Ectodermal cell (in vitro differentiated cells): ENCODE results near the gene SLC4A5.
"Not testable (repeated sequence)": the region's sequence is repeated elsewhere in the genome, so short reads cannot be mapped to it uniquely, and the experiment has no call there.

Source experiments
- H3K27ac ChIP-seq: 2 replicates; pipeline ENCODE4 v1.7.0; 2013; ENCODE audit warnings: mild to moderate bottlenecking, low read depth, low read length; ENCODE audit not compliant: insufficient read depth, poor library complexity, severe bottlenecking
- H3K27me3 ChIP-seq: 2 replicates; pipeline ENCODE4 v1.7.0; 2013; ENCODE audit warnings: mild to moderate bottlenecking, low read length; ENCODE audit not compliant: insufficient read depth, control insufficient read depth, poor library complexity, severe bottlenecking
- H3K36me3 ChIP-seq: one replicate; pipeline ENCODE4 v1.7.0; 2013; ENCODE audit warnings: low read length; ENCODE audit not compliant: control insufficient read depth, insufficient read depth
- H3K4me1 ChIP-seq: one replicate; pipeline ENCODE4 v1.7.0; 2013; ENCODE audit warnings: low read length; ENCODE audit not compliant: control insufficient read depth, insufficient read depth
- H3K4me3 ChIP-seq: 2 replicates; pipeline ENCODE4 v1.7.0; 2013; ENCODE audit warnings: low read depth, low read length, control low read depth; ENCODE audit not compliant: insufficient read depth
- H3K9me3 ChIP-seq: 2 replicates; pipeline ENCODE4 v1.7.0; 2013; ENCODE audit warnings: mild to moderate bottlenecking, low read length, moderate library complexity; ENCODE audit not compliant: control insufficient read depth
- WGBS, 2 experiments: methylation state at CpG; one replicate each; pipeline ENCODE4 v1.1.7; 2013; ENCODE audit warnings: missing lambda C conversion rate in 2 of 2; 5-methylcytosine and 5-hydroxymethylcytosine counted together

The SLC4A5 gene

GRCh38 chr2:74367789-74368188 is 24.6 kb upstream of the SLC4A5 start:
- Histone ChIP-seq H3K4me1 (no peaks in the 10 kb centered on the region), H3K27me3 (no peaks in the 10 kb centered on the region), H3K27ac (no peak overlapping the region), H3K36me3 (peaks cover 73% of the 10 kb centered on the region), H3K9me3 (no peaks in the 10 kb centered on the region), H3K4me3 (no peak overlapping the region)
- 96 to 97% methylated on average over 7 of the region's 7 CpGs for WGBS, 2 experiments

GRCh38 chr2:74366036-74366435 is 22.8 kb upstream of the SLC4A5 start:
- Histone ChIP-seq H3K4me1 (no peaks in the 10 kb centered on the region), H3K36me3 (peaks cover 91% of the 10 kb centered on the region), H3K9me3 (no peaks in the 10 kb centered on the region), H3K27me3 (no peaks in the 10 kb centered on the region), H3K4me3 (no peak overlapping the region), H3K27ac (no peak overlapping the region)
- WGBS, 2 experiments, result 94 to 97% methylated on average over 3 of the region's 3 CpGs

GRCh38 chr2:74364533-74365505 is 21.6 kb upstream of the SLC4A5 start:
- no peak overlapping the region for H3K4me3 ChIP-seq
- peaks cover 84% of the 10 kb centered on the region for H3K36me3 ChIP-seq
- no peaks in the 10 kb centered on the region for H3K27me3 ChIP-seq
- 88% methylated on average over 8 of the region's 8 CpGs for WGBS, 2 experiments
- H3K9me3 ChIP-seq, result no peaks in the 10 kb centered on the region
- H3K4me1 ChIP-seq, result no peaks in the 10 kb centered on the region
- H3K27ac ChIP-seq, result no peak overlapping the region

- Histone ChIP-seq H3K4me1 (no peaks in the 10 kb centered on the region), H3K9me3 (no peaks in the 10 kb centered on the region), H3K27ac (no peak overlapping the region), H3K36me3 (peaks cover 52% of the 10 kb centered on the region), H3K4me3 (no peak overlapping the region), H3K27me3 (no peaks in the 10 kb centered on the region)
- 92 to 95% methylated on average over 11 of the region's 11 CpGs for WGBS, 2 experiments
Observed at GRCh38 chr2:74361327-74361726, 18.1 kb upstream of the SLC4A5 start.

- Histone ChIP-seq H3K27me3 (no peaks in the 10 kb centered on the region), H3K4me1 (no peaks in the 10 kb centered on the region), H3K4me3 (no peak overlapping the region), H3K27ac (no peak overlapping the region), H3K9me3 (no peaks in the 10 kb centered on the region), H3K36me3 (peaks cover 21% of the 10 kb centered on the region)
Observed at GRCh38 chr2:74357627-74358026, 14.4 kb upstream of the SLC4A5 start.

GRCh38 chr2:74349889-74350288 is 6.7 kb upstream of the SLC4A5 start:
- Histone ChIP-seq H3K4me3 (no peak overlapping the region), H3K27me3 (no peaks in the 10 kb centered on the region), H3K27ac (no peak overlapping the region), H3K4me1 (no peaks in the 10 kb centered on the region), H3K36me3 (no peaks in the 10 kb centered on the region), H3K9me3 (no peaks in the 10 kb centered on the region)
- 93% methylated on average over 4 of the region's 4 CpGs for WGBS, 2 experiments

GRCh38 chr2:74347742-74348141 is 4.5 kb upstream of the SLC4A5 start:
- H3K4me3 ChIP-seq, result no peak overlapping the region
- 90 to 94% methylated on average over 2 to 3 of the region's 3 CpGs for WGBS, 2 experiments
- H3K36me3 ChIP-seq, result no peaks in the 10 kb centered on the region
- H3K27ac ChIP-seq, result no peak overlapping the region
- no peaks in the 10 kb centered on the region for H3K27me3 ChIP-seq
- H3K9me3 ChIP-seq, result no peaks in the 10 kb centered on the region
- no peaks in the 10 kb centered on the region for H3K4me1 ChIP-seq

- H3K4me3 ChIP-seq, result no peak overlapping the region
- no peaks in the 10 kb centered on the region for H3K4me1 ChIP-seq
- no peak overlapping the region for H3K27ac ChIP-seq
- H3K36me3 ChIP-seq, result no peaks in the 10 kb centered on the region
- 86% methylated on average over 1 of the region's 1 CpG; no CpG with 5 or more reads in 1 of the 2 experiments for WGBS, 2 experiments
- H3K9me3 ChIP-seq, result no peaks in the 10 kb centered on the region
- no peaks in the 10 kb centered on the region for H3K27me3 ChIP-seq
Observed at GRCh38 chr2:74347303-74347702, 4.1 kb upstream of the SLC4A5 start.

- no peak overlapping the region for H3K27ac ChIP-seq
Observed at GRCh38 chr2:74345272-74345943, 2.2 kb upstream of the SLC4A5 start.

GRCh38 chr2:74336227-74336626 is 7.0 kb downstream of the SLC4A5 start:
- H3K27me3 ChIP-seq, H3K4me3 ChIP-seq, H3K36me3 ChIP-seq, H3K9me3 ChIP-seq, H3K4me1 ChIP-seq, H3K27ac ChIP-seq: not testable (repeated sequence)
- 68 to 84% methylated on average over 2 of the region's 2 CpGs for WGBS, 2 experiments

More at GRCh38 chr2:74345272-74345943, 2.2 kb upstream of the SLC4A5 start:
- WGBS, 2 experiments, result 90 to 91% methylated on average over 7 to 8 of the region's 8 CpGs
- H3K4me3 ChIP-seq, result no peak overlapping the region
- no peaks in the 10 kb centered on the region for H3K4me1 ChIP-seq
- no peaks in the 10 kb centered on the region for H3K27me3 ChIP-seq
- H3K9me3 ChIP-seq, result no peaks in the 10 kb centered on the region
- no peaks in the 10 kb centered on the region for H3K36me3 ChIP-seq
